Stimulated activated CD4-positive, alpha-beta T cell treated with anti-CD3 and anti-CD28 coated beads, Interleukin-15, amount 100 ng/mL, for 48 hours (primary cell): Measurements from ENCODE around the gene NDST3.

Source experiments
- DNase-seq, 2 donors: peaks; one replicate each; pipeline ENCODE4 v3.0.0-alpha.2; 2020; ENCODE audit warnings: low read depth in 2 of 2

The NDST3 gene

DNA sequence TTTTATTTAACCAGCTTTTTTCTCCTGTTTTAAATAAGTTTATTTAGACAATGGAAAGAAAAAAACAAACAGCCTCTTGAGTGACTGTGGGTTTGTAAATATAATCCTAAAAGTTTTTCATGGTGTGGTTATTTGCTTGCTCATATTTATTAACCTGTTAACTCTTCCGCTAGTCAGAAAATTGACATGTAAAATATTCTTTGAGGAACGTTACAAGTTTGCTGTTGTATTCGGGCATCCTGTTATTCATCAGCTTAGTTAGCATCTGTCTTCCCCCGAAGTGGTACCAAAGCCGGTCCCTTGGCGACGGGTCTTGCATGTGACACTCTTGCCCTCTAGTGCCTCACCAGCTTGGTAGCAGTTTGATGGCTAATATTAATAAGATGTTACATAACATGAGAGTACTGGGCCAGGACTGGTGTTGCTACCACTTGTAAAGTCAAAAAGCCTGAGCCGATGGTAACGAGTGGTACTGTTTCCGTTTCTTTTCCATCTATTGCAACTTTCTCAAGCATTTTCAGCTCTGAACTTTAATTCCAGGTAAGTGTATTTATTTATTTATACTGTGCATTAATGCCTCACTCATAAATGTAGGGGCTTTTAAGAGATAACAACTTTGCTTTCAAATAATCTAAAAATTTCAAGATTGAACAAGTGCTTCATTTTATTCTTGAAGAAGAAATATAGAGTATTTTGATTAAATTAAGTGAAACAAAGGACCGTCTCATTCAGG, at the start of gene NDST3:
NDST3 (plus strand) TSS at position 434 of the 733 bp plus-strand sequence. CDS start 19,425 bp downstream, outside the sequence.
- DNase-seq: peak in 1 of 2 donors; percentile 4

DNA sequence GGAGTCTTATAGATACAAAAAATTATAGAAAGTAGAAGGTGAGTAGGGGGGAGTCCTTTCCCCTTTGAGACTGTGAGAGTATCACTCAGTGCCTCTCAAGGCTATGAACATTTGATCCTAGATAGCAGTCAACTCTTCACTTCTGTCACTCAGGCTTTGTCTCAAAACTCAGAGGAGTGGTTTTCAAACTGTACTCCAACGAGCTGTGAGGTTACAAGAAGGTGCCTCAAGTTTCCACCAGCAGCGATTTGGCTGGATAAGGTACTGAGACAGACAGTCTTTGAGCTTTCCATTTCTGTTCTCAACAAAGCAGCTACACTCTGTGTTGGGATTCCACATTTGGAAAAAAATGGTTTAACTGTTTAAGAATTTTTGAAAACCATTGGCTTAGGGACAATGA, 48.0 kb upstream of the NDST3 start:
- DNase-seq: no peak

DNA sequence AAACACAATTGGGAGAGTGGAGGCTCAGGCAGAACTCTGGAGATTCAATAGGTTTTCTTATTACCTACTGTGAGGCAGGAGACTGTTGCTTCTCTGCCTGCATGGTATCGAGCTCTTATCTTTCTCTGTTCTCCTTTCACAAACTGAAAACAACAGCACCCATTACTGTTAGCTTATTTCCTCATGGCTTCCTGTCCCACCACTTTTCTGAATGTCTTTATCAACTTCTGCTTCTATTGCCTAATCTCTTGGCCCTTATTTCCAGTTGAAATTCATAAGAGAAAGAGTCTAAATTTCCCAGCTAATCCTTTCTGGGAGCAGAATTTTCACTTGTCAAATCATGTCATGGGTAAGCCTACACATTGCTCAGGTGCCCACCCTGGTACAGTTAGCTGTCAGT, 46.8 kb upstream of the NDST3 start:
- no peak for DNase-seq

DNA sequence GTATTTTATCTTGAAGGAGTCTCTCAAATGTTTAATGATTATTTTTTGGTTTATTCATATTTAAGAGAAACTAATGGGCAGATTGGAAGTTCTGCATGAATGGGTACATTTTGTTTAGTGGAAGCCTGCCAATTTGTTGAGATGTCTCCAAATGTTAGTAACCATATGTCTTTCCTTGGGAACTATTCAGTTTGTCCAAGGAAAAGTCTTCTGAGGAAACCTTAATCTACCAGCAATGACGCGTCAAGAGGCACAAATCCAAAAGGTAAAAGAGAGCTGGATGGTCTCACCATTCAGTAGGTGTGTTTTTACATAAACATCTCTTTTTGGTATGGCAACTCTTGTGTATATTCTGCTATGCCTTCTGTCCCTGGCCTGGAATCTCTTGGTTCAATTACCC, 37.4 kb upstream of the NDST3 start:
- DNase-seq: no peak

DNA sequence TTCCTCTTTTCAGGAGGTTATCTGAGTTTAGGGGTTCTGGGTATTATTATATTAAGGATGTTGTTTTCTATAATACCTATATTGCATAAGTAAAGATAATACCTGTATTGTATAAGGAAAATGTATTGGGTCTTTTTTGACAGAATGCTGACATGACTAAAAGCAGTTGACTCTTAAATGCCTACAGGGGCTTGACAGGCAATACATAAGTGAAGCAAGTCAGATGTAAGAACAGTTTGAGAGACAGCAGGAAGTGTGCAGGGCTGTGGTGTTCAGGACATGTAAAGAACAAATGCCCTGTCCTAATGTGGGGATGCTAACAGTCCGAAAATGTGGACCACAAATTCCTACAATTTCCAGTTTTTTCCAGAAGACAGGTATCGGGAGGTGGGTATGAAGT, 30.2 kb upstream of the NDST3 start:
- no peak for DNase-seq

DNA sequence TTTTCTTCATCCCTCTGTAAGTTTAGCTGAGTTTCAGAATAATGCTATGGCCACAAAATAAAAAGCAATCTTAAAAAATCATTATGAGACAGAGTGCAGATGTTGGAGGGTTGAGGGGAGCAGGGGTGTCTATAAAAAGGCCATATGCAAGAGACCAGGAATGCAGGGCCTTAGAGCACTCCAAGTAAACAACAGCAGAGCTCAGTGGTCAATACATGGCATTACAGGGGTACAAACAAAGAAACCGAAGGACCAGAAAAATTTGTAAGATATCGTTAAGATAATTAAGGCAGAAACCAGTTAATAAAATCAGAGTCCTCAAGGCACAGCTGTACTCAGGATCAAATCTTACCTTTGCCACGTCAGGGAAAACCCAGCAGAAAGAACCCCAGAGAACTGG, 28.4 kb upstream of the NDST3 start:
- DNase-seq: no peak

DNA sequence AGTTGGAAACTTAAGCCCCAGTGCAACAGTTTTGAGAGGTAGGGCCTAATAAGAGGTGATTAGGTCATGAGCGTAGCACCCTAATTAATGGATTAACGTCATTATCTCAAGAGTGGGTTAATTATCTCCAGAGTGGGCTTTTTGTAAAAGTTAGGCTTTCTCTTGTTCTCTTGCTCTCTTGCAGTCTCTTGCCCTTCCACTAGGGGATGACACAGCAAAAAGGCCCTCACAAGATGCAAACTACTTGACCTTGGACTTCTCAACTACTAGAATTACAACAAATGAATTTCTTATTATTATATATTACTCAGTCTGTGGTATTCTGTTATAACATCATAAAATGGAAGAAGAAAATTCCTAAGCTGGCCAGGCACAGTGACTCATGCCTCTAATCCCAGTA, 22.1 kb upstream of the NDST3 start:
- DNase-seq: no peak

DNA sequence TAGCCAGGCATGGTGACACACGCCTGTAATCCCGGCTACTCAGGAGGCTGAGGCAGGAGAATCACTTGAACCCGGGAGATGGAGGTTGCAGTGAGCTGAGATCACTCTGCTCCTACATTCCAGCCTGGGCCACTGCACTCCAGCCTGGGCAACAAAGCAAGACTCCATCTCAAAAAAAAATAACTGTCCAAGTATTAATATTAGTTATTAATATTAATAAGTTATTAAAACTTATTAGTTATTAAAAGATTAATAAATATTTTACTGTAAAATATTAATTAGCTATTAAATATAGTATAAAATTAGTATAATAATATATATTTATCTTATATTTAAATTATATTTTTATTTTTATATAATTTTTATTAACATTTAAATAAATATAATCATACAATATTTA, 19.5 kb upstream of the NDST3 start:
- DNase-seq: no peak

DNA sequence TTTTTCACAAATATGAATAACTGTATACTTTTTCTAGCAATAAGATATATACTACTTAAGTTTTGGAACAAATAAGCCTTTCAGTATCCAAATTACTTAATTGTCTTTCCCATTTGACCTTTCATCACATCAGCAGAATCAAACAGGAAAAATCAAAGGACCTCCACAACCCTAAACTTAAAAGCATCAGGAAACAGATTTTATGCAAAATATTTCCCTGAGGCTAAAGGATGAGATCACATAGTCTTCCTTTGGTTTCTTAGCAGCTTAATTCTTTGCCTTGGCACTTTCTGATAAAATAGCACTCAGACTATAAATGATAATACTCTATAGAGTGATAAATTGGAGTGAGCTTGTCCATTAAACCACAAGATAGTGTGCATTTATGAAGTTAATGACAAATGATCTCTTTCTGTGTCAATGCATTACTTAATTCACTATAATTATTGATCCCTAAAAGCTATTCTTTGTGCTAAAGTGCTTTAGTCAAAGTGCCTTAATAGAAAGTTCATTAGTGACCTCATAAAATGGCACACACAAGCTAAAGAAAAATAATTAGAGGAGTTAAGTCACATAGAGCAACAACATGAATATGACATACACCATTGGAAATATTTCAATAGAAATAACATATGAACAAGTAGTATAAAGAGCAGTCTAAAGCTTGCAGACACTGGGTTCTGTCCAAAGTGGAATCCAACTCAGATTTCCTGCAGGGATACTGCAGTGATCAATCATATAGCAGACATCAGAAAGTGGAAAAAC, 15.7 kb upstream of the NDST3 start:
- DNase-seq: no peak

DNA sequence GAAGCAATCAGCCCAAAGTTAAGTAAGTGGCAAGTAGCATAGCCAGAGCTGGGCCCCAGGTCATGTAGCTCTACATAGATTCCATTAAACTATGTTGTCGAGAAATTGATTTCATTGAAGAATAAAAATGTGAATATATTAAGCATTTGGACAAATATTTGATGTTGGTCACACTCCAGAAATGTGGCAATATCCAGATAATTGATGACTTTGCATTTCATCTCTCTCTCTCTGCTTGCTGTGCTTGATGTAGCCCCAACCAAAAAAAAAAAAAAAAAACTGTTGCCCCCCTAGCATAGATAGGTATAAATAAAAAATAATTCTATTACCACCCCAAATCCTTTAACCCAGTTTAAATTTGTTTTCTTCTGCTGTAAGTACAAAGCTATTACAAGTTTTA, 7.5 kb upstream of the NDST3 start:
- DNase-seq: no peak

DNA sequence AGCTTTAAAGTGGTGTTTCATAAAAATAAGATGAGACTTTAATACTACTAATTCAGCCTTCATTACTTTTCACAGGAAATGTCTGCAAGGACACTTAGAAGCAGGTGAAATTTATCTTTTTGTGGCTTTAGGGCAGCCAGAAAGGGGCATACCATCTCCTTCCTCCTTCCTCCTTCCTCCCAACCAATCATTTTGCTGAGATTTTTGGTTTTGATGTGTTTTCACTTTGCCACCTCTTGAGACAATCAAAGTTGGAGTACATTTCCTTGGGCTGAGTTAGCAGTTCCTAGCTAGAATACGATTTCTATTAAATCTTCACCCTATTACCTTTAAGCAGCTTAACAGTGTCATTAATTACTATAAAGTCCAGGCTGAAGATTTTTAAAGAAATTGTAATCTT, 5.1 kb upstream of the NDST3 start:
- no peak for DNase-seq

DNA sequence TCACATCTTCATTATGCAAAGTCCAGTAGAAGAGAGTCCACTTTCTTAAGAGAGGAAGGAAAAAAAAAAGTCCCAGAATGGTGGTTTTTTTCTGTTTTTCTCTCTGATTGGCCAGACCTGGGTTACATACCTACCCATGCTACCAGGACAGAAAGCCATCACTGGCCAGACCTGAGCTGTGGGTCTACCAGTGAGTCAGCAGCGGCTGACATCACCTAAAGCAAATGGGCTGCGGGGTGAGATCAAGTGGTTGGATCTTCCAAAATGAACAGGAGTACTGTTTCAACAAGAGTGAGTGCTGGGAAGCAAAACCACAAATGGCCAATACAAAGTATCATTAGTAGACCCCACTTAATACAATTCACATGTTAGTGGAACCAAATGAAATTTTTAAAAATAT, 1.6 kb upstream of the NDST3 start:
- DNase-seq: no peak

DNA sequence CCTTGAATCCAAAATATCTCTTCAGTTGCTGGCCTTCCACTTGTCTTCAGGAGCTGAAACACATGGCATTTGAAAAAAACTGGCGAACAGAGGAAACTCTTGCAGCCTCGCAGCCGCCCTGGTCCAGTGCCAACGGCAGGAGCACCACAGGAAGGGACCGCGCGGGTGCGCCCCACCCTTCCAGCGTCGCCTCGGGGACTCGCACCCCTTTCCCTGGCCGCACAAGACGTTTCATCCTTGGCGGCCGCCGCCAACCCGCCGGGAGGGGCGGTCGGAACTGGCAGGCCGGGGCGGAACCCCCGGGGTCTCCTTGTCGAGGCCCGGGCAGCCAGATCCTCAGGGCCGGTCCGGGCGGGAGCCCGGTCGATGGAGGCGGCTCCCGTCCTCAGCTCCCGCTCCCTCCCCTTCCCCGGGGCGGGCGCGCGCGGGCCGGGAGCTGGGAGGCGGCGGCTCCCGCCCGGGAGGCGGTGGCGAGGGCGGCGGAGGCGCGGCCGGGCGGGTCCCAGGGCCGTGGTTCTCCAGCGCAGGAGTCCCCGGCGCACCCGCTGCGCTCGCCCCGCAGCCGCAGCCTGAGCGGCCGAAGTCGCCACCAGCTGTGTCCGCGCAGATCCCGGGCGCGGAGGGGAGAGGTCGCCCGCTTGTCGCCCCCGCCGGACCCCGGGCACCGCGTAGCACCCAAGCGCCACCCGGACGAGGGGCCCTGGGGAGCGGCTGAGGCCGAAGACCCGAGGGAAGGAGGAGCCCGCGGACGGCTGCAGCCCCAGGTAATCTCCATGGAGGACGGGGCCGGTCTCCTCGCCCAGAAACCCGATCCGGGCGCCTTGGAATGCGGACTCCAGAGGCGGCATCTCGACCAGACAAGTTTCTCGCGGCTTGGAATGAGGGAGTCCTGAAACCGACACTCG, 886 bp upstream of the NDST3 start:
- DNase-seq: no peak

DNA sequence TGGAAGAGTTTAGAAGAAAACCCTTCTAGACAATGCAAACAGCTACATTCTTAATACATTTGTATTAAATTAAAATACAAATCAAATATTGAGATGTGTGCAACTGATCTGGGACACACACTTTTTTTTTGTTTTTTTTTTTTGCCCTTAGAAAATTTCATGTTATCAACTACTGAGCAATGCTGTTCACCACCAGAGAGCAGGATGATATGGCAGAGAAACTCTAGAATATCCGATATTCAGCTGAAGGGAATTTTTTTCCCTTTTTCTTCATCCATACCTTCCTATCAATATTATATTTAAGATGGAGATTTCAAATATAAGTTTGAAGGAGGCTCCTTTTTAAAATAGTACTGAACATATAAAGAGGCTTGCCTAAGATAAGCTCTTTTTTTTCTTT, 1.0 kb downstream of the NDST3 start:
- no peak for DNase-seq

DNA sequence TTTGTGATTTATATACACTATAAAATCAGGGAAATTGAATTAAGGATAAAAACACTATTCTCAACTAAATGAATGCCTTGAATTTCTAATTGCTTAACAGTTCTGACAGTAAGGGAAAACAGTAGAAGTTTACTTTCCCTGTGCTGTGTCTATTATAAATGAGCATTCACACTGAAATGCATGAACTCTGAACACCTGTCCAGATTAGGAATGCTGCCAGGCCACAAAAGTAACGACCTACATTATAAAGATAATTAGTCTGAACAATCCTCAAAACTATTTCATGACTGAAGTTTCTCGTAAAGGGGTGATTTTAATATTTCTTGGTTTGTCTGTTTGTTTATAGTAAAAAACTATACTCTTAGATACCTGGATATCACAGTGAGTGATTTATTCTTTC, 2.0 kb downstream of the NDST3 start:
- DNase-seq: no peak

DNA sequence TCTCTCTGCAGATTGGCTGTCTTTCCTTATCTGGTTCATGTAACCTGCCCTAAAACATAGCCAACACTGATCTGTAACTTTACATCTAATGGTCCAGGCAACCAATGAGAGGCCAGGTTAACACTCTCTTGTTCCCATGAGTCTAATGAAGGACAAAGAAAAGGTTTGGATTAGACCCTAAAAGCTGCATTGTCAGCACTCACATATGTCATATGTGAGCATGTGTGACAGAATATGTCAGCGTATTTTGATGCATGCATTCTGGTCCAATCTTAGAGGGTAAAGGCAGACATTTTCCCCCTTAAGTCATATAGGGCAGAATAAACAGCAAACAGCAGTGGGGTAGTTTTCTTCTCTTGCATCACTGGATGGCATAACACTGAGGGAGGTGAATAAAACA, 3.7 kb downstream of the NDST3 start:
- no peak for DNase-seq

DNA sequence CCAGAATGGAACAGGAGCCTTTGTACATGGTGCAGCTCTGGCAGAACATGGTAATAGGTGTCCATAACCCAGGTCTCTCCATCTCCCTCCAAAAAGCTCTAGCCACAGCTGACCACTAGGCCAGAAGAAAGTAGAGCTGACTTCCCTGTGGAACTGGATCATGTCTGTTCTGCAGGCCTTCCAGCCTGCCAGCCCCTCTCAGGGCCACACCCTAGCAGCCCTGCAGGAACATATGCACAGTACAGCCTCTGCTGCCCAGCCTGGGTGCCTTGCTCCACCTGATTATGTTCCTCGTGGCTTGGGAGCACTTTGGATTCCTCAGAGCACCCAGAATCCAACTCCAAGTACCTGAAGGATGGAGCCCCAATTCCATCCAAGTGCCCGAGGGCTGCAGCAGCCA, 12.0 kb downstream of the NDST3 start:
- no peak for DNase-seq

DNA sequence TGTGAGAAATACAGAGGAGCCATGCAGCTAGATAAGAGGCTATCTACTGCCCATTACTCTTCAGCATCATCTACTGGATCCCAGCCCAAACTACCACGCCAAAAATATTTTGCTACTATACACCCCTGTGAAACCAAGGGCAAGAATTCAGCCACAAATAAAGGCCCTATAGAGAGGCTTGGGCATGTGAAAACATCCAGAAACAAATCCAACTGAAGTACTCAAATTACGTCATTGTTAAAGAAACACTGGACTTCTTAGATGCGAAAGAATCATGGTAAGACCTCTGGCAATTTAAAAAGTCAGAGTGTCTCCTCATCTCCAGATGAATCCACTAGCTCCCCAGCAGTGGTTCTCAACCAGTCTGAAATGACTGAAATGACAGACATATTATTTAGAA, 12.8 kb downstream of the NDST3 start:
- DNase-seq: no peak

DNA sequence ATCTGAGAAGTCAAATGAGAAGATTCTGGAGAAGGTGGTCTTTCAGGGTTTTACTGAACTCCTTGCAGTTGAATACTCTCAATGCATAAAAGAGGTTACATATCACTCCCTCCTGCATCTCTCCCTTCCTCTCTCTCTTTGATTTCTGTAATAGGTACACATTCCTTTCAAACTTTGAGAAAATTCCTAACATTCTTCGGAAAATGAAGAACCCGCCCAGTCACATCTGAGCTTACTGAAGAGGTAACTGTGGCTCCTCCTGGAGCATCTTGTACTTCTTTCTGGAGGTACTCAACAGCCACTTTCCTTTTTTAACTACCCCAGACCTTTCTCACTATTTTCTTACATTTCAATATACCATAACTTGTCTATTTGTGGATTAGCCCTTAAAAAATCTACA, 24.7 kb downstream of the NDST3 start:
- DNase-seq: no peak

DNA sequence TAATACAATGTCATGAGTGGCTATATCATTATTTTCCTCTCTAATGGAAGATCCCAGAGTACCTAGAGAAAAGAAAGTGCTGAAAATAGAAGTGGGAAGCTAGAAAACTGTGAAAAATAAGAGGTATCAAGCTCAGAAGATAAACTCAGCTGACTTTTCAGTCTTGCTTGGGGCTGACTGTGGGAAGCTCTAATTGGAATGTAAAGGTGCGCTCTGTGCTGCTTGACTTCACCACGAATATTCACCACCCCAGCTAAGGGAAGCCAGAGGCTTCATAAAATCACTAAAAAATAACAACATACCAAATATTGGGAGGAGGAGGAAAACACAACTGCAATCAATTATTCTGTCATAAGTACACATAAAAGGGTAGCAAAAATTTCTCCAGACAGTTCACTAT, 25.1 kb downstream of the NDST3 start:
- no peak for DNase-seq

DNA sequence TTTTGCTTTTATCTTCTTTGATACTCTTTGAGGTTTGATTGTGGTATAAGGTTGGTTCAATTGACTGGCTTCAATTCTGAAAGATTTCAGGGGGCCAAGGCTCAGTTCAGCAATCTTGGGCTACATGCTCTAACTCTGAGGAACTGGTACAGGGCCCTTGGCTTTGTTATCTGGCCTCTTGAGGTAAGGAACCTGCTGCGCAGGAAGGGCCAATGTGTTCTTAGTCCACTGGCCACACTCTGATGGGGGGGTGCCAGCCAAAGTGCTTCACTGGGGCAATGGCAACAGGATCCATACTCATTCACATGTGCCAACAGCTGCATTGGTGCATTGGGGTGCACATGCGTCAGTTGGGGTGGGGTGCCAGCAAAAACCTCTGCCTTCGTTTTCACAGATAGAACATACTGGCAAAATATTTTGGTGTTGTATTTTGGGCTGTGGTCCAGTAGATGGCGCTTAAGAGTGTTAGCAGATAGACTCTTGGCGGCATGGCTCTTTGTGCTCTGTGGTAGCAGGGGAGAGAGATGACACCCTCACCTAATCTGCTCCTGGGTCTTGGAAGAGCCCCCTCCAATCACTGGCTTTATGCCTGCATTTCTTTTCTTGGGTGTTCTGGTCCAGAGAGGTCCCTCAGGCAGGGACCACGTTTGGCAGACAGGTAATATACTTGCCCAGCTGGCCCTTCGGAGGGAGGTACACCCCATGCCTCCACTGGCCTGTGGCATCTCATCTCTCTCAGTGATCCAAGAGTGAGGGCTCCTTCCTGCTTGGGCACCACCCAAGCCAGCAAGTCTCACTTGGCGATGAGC, 42.9 kb downstream of the NDST3 start:
- DNase-seq: peak in 1 of 2 donors; percentile 15

DNA sequence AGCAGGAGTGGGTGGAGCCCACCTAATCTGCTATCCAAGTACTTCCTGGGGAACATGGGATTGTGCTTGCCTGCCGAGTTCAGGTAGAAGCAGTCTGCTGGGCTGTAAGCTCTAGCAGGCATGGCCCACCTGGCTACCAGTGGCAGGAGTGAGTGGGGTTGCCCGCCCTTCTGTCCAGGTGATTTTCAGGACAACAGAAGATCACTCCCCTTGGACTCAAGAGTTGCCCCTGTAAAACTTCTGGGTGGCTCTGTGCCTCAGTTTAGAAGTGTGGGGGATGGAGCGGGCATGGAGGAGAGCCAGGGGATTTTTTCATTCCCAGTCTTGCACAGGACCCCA, 43.5 kb downstream of the NDST3 start:
- no peak for DNase-seq
